Measurements from ENCODE around the gene RPN1.

GRCh38 chr3:128581566-128581965, 69.1 kb downstream of the RPN1 start:
- TF ChIP-seq POLR2A (IDR thresholded peaks at IDR 0.05; ENCODE audit: low read length): no peak
- TF ChIP-seq GATA1 (IDR thresholded peaks at IDR 0.05; ENCODE audit: low read depth, low read length): no peak
